K562 (cell line): ENCODE results near the gene ZP3. TPM values are rescaled to one million over a fixed set of nuclear protein-coding genes. Genes with fewer than 3 reads are reported as not detected.
A peak's percentile ranks its signal among the peaks of the same experiment; 100 is the strongest.

ENCODE experiments used
- ATAC-seq: fragments of 200-7000 bp; cut with Tn5 transposase; 3 replicates; pipeline ENCODE4 v1.9.1; 2020; ENCODE audit warnings: moderate library complexity
- BruUV-seq: library from RNA; stranded (reverse); fragments of 400-500 nt; replicated peaks from 2 replicates; lab custom pipeline; 2021; lab: Mats Ljungman, UMichigan
- CTCF ChIA-PET: fragments of 300-600 bp; formaldehyde crosslinking; extraction: SDS; loops from one replicate; lab custom pipeline; 2021; ENCODE audit warnings: low intra/inter-chr PET ratio; lab: Yijun Ruan, JAX
- POLR2A ChIA-PET: fragments of 300-600, 350-650 bp; sonication (Branson Sonifier 250); formaldehyde crosslinking; extraction: SDS; loops from one replicate; lab custom pipeline; 2021; ENCODE audit warnings: antibody characterized with exemption, inconsistent platforms; lab: Yijun Ruan, JAX
- DNase-seq, 4 experiments: peaks; one replicate each; pipeline versions ENCODE4 v3.0.0 to v3.0.0-alpha.2; 2011 to 2018; ENCODE audit warnings: low spot score in 3 of 4, mixed read lengths in 3 of 4; ENCODE audit errors: extremely low read depth in 1 of 4
- FAIRE-seq: peaks from 2 replicates; lab custom pipeline; 2011; peaks lifted over from hg19 to GRCh38; lab: Jason Lieb, UNC
- H2AFZ ChIP-seq: 2 replicates; pipeline ENCODE4 v1.6.0; 2011; ENCODE audit warnings: low read depth, low read length, control low read depth, inconsistent platforms
- H3K27ac ChIP-seq: fragments of 200-600 bp; 3 replicates; pipeline ENCODE4 v1.8.0; 2011; ENCODE audit warnings: low read depth, mild to moderate bottlenecking, control low read depth, inconsistent platforms, low read length, moderate library complexity, mixed read lengths; ENCODE audit errors: extremely low read depth
- H3K27me3 ChIP-seq, 2 experiments: fragments of 300-600 bp in 1 of 2; 2 replicates in 1 of 2; 3 replicates in 1 of 2; pipeline versions ENCODE4 v1.6.0 to v1.8.0; 2011; ENCODE audit warnings: inconsistent platforms in 2 of 2, low read length in 2 of 2, mild to moderate bottlenecking in 1 of 2, mixed read lengths in 1 of 2, moderate library complexity in 1 of 2; ENCODE audit not compliant: control insufficient read depth in 2 of 2, insufficient read depth in 2 of 2
- H3K36me3 ChIP-seq: fragments of 300-600 bp; 3 replicates; pipeline ENCODE4 v1.8.0; 2011; ENCODE audit warnings: mild to moderate bottlenecking, low read length, inconsistent platforms; ENCODE audit not compliant: control insufficient read depth, insufficient read depth
- H3K4me1 ChIP-seq, 2 experiments: fragments of 200-600 bp in 1 of 2; replicated peaks in 1 of 2; 2 replicates in 1 of 2; 3 replicates in 1 of 2; pipeline versions ENCODE4 v1.5.1 to v1.8.0; 2011; ENCODE audit warnings: inconsistent platforms in 2 of 2, low read length in 2 of 2, mild to moderate bottlenecking in 1 of 2, mixed read lengths in 1 of 2, moderate library complexity in 1 of 2; ENCODE audit not compliant: control insufficient read depth in 2 of 2, insufficient read depth in 2 of 2
- H3K4me2 ChIP-seq: 2 replicates; pipeline ENCODE4 v1.6.1; 2011; ENCODE audit warnings: low read length, control low read depth, inconsistent platforms, mixed read lengths; ENCODE audit not compliant: insufficient read depth
- H3K4me3 ChIP-seq: fragments of 200-600 bp; sonication (generic), shearing (Covaris generic); 2 replicates; pipeline ENCODE4 v1.5.1; 2016; ENCODE audit warnings: control low read depth, inconsistent platforms
- H3K79me2 ChIP-seq: fragments of 200-600 bp; 3 replicates; pipeline ENCODE4 v1.8.0; 2011; ENCODE audit warnings: low read length, inconsistent platforms; ENCODE audit not compliant: control insufficient read depth, insufficient read depth
- H3K9ac ChIP-seq, 2 experiments: 2 replicates each; pipeline versions ENCODE4 v1.6.0 to v1.6.1; 2011; ENCODE audit warnings: low read depth in 2 of 2, low read length in 2 of 2, control low read depth in 1 of 2, inconsistent platforms in 1 of 2, mild to moderate bottlenecking in 1 of 2, mixed read lengths in 1 of 2; ENCODE audit not compliant: insufficient read depth in 1 of 2
- H3K9me1 ChIP-seq: one replicate; pipeline ENCODE4 v1.6.0; 2011; ENCODE audit warnings: inconsistent platforms, mild to moderate bottlenecking, low read length, moderate library complexity; ENCODE audit not compliant: control insufficient read depth, insufficient read depth
- H3K9me3 ChIP-seq: replicated peaks from 2 replicates; pipeline ENCODE4 v1.5.1; 2011; ENCODE audit warnings: low read depth, low read length, inconsistent platforms; ENCODE audit not compliant: control insufficient read depth, insufficient read depth
- H4K20me1 ChIP-seq: replicated peaks from 2 replicates; pipeline ENCODE4 v1.6.1; 2011; ENCODE audit warnings: low read length, inconsistent platforms, mixed read lengths; ENCODE audit not compliant: control insufficient read depth, insufficient read depth
- BRD9 ChIP-seq: fragments of 450-650 bp; IDR thresholded peaks from 2 replicates; pipeline ENCODE4 v1.6.1; 2018; ENCODE audit warnings: low read depth; ENCODE audit not compliant: partially characterized antibody
- EHMT2 ChIP-seq: fragments of 450-650 bp; IDR thresholded peaks from 2 replicates; pipeline ENCODE4 v1.6.1; 2018; ENCODE audit warnings: antibody characterized with exemption
- ESRRB ChIP-seq: fragments of 250-450 bp; sonication (Bioruptor Pico); IDR thresholded peaks from 2 replicates; pipeline ENCODE4 v1.5.0; 2020; ENCODE audit warnings: mild to moderate bottlenecking, moderate library complexity, borderline replicate concordance
- FOXM1 ChIP-seq, 2 experiments: fragments of 450-650 bp in 1 of 2; sonication (generic) in 1 of 2; formaldehyde crosslinking in 1 of 2; IDR thresholded peaks; 2 replicates each; pipeline versions ENCODE4 v1.6.1 to v1.9.0; 2017 to 2022; ENCODE audit warnings: low read depth in 2 of 2, mild to moderate bottlenecking in 2 of 2, missing genetic modification reagents in 1 of 2, moderate library complexity in 1 of 2
- JUND ChIP-seq, 2 experiments: IDR thresholded peaks; 2 replicates in 1 of 2; 3 replicates in 1 of 2; pipeline ENCODE4 v1.6.1; 2011; ENCODE audit warnings: borderline replicate concordance in 2 of 2, low read depth in 2 of 2, low read length in 2 of 2, improper control_type of control experiment in 1 of 2, missing biosample characterization in 1 of 2, missing genetic modification characterization in 1 of 2, missing genetic modification reagents in 1 of 2
- MNT ChIP-seq, 2 experiments: fragments of 450-650 bp; conservative IDR thresholded peaks; 2 replicates each; pipeline ENCODE4 v1.6.1; 2017; ENCODE audit warnings: mild to moderate bottlenecking in 2 of 2, moderate library complexity in 2 of 2
- NCOR1 ChIP-seq: fragments of 450-650 bp; IDR thresholded peaks from 2 replicates; pipeline ENCODE4 v1.6.1; 2016; ENCODE audit warnings: mild to moderate bottlenecking, moderate library complexity
- PRPF4 ChIP-seq: fragments of 200-400 bp; formaldehyde crosslinking; IDR thresholded peaks from one replicate; pipeline ENCODE4 v1.6.1; 2017; ENCODE audit warnings: low read length, low read depth, mild to moderate bottlenecking; ENCODE audit not compliant: insufficient read depth, poor library complexity, severe bottlenecking
- SAFB ChIP-seq: fragments of 200-400 bp; formaldehyde crosslinking; IDR thresholded peaks from 2 replicates; pipeline ENCODE4 v1.6.1; 2017; ENCODE audit warnings: low read depth, low read length, borderline replicate concordance
- TAF7 ChIP-seq: fragments of 450-650 bp; IDR thresholded peaks from 2 replicates; pipeline ENCODE4 v1.6.1; 2016; ENCODE audit warnings: missing genetic modification characterization, missing compliant biosample characterization
- TCF7 ChIP-seq: sonication (generic); IDR thresholded peaks from 2 replicates; pipeline ENCODE4 v1.6.1; 2016; ENCODE audit warnings: antibody characterized with exemption, borderline replicate concordance
- TEAD1 ChIP-seq, 2 experiments: fragments of 450-650 bp in 1 of 2; sonication (generic) in 1 of 2; formaldehyde crosslinking; IDR thresholded peaks; 2 replicates each; pipeline versions ENCODE4 v1.4.0 to v1.8.0; 2020 to 2022; ENCODE audit warnings: mild to moderate bottlenecking in 2 of 2, missing genetic modification reagents in 1 of 2
- THRAP3 ChIP-seq: fragments of 450-650 bp; IDR thresholded peaks from 2 replicates; pipeline ENCODE4 v1.6.1; 2016; ENCODE audit warnings: mild to moderate bottlenecking, inconsistent platforms, borderline replicate concordance
- ZKSCAN3 ChIP-seq: fragments of 250-450 bp; sonication (Bioruptor Pico); IDR thresholded peaks from 2 replicates; pipeline ENCODE4 v1.4.0; 2020
- WGBS: fragments of 100-300 bp; shearing (Covaris generic); methylation state at CpG from one replicate; pipeline ENCODE4 v1.1.6; 2016; ENCODE audit warnings: low coverage, mixed read lengths; ENCODE audit not compliant: insufficient coverage; ENCODE audit errors: missing lambda C conversion rate; 5-methylcytosine and 5-hydroxymethylcytosine counted together
- in situ Hi-C: fragments of 300-500 bp; cut with MboI; formaldehyde crosslinking; loops from 4 replicates; pipeline ENCODE4 v1.15.0; 2018; ENCODE audit warnings: inconsistent platforms, mixed read lengths
- intact Hi-C: fragments of 100-400 bp; cut with micrococcal nuclease; formaldehyde crosslinking; loops from 2 replicates; pipeline ENCODE4 v1.14.2; 2022
- polyA plus RNA-seq, 8 experiments: library from polyadenylated mRNA; depleted of rRNA in 4 of 8; stranded (reverse) in 5 of 8; unstranded in 3 of 8; fragments of >200 nt; fragmentation: Nextera tagmentation in 2 of 8; fragmentation: Illumina TruSeq in 1 of 8; extraction: Ambion mirVana in 2 of 8; extraction: Trizol in 1 of 8; gene quantifications; 2 replicates each; pipeline versions ENCODE4 v1.2.1 to v1.2.3, GENCODE V29; 2011 to 2014; ENCODE audit warnings: inconsistent platforms in 1 of 8, missing spikeins in 1 of 8
- total RNA-seq, 7 experiments: library from RNA; depleted of rRNA in 6 of 7; stranded (reverse); fragments of >200 nt in 6 of 7; fragmentation: Illumina TruSeq in 2 of 7; extraction: Trizol in 2 of 7; gene quantifications; 2 replicates each; pipeline versions ENCODE4 v1.2.1 to v1.2.3, GENCODE V29; 2011 to 2021; ENCODE audit warnings: low replicate concordance in 1 of 7
- TF ChIP-seq, protein P1 (sequence below): IDR thresholded peaks from 2 replicates; pipeline ENCODE4 v1.6.1; 2012; ENCODE audit warnings: low read depth, low read length, improper control_type of control experiment, borderline replicate concordance

ZP3 gene
- total and polyA plus RNA-seq, 9 of the 15 experiments (the other 6 are each of a cell fraction or from before 2014, with no cell fraction given) = 1.4 to 3.8 (median 2.4) TPM

DNA sequence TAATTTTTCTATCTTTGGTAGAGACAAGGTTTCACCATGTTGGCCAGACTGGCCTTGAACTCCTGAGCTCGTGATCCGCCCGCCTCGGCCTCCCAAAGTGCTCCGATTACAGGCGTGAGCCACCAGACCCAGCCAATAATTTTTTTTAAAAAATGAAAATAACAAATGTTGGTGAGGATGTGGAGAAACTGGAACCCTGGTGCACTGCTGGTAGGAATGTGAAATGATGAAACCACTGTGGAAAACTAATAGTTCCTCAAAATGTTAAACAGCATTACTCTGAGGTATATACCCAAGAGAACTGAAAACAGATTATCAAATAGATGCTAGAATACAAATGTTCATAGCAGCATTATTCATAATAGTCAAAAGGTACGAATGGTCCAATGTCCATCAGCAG, 42.9 kb upstream of the ZP3 start (continued):
- TF ChIP-seq JUND (IDR thresholded peaks at IDR 0.05; ENCODE audit: borderline replicate concordance, low read depth, low read length) (no peak), JUND (tag; IDR thresholded peaks at IDR 0.05; ENCODE audit: borderline replicate concordance, low read depth, low read length) (no peak), TEAD1 (CRISPR knock-in tag; IDR thresholded peaks at IDR 0.05) (peak in 1 of 2 experiments; percentile 75; a peak in 2 of 4 replicates)

GRCh38 chr7:76383089-76383944, 41.4 kb upstream of the ZP3 start:
- Histone ChIP-seq H3K9me1 (no peaks in the 10 kb centered on the region), H3K36me3 (no peaks in the 10 kb centered on the region), H3K27me3 (no peaks in the 10 kb centered on the region), H3K4me3 (no peak overlapping the region), H3K9ac (peak overlapping the region; percentile 57 to 60; a peak in 3 of 4 replicates), H3K9me3 (no peaks in the 10 kb centered on the region), H3K27ac (peak overlapping the region; percentile 75), H2AFZ (peak overlapping the region; percentile 97), H3K4me2 (peak overlapping the region; percentile 38; the same call in 1 of the 2 replicates), H3K79me2 (no peaks in the 10 kb centered on the region), H3K4me1 (peaks cover 26 to 31% of the 10 kb centered on the region in 2 experiments), H4K20me1 (no peaks in the 10 kb centered on the region)
- ATAC-seq = peak; percentile 78
- no TSS peak for BruUV-seq
- CTCF ChIA-PET = no interaction called here
- in situ Hi-C loops (no loop called here), intact Hi-C loops (no loop called here)
- peak; percentile 81 to 97 (median 88) for DNase-seq
- 39% methylated on average over 13 of the region's 13 CpGs for WGBS
- POLR2A ChIA-PET = interaction anchor here (0.6 to 1.5 kb wide), 2 partner anchors 10 to 14 kb away, joined by 3 to 6 read pairs; no protein-coding TSS in a partner anchor
- FAIRE-seq = peak; percentile 91
- TF ChIP-seq ZKSCAN3 (CRISPR knock-in tag) (no peak), TCF7 (no peak), THRAP3 (no peak), SAFB (no peak), TAF7 (tag) (no peak; the same call in 1 of the 2 replicates), EHMT2 (no peak), PRPF4 (no peak), MNT (conservative IDR thresholded peaks at IDR 0.05) (0 out of 4 replicates have a peak, but pooled peaks of 1 of the 2 experiments have one; percentile 12), NCOR1 (no peak), BRD9 (peak; percentile 90), FOXM1 (IDR thresholded peaks at IDR 0.05; ENCODE audit: low read depth) (peak; percentile 76), FOXM1 (CRISPR knock-in tag; IDR thresholded peaks at IDR 0.05; ENCODE audit: low read depth) (no peak), ESRRB (CRISPR knock-in tag) (no peak)
- TF ChIP-seq, protein P1, sequence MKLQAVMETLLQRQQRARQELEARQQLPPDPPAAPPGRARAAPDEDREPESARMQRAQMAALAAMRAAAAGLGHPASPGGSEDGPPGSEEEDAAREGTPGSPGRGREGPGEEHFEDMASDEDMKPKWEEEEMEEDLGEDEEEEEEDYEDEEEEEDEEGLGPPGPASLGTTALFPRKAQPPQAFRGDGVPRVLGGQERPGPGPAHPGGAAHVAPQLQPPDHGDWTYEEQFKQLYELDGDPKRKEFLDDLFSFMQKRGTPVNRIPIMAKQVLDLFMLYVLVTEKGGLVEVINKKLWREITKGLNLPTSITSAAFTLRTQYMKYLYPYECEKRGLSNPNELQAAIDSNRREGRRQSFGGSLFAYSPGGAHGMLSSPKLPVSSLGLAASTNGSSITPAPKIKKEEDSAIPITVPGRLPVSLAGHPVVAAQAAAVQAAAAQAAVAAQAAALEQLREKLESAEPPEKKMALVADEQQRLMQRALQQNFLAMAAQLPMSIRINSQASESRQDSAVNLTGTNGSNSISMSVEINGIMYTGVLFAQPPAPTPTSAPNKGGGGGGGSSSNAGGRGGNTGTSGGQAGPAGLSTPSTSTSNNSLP = peak; percentile 99
